Stimulated activated CD8-positive, alpha-beta memory T cell treated with anti-CD3 and anti-CD28 coated beads, Interleukin-4, amount 100 ng/mL, for 48 hours (primary cell): ENCODE measurements around the gene GRM4.

Experiments
- DNase-seq: peaks from one replicate; pipeline ENCODE4 v3.0.0-alpha.2; 2020

GRM4 gene

GRCh38 chr6:34146021-34146782 is at the start of gene GRM4:
GRM4 (minus strand) TSS chr6:34146087; CDS start chr6:34133496, 12,591 bp downstream.
- DNase-seq, result no peak

GRCh38 chr6:34194772-34195171 is 48.9 kb upstream of the GRM4 start:
- DNase-seq, result no peak

- no peak for DNase-seq
These were observed 44.7 kb upstream of the GRM4 start for GRCh38 chr6:34190504-34191122.

GRCh38 chr6:34189806-34190503 is 44.1 kb upstream of the GRM4 start:
- DNase-seq, result peak; percentile 57

- DNase-seq, result peak; percentile 15
These were observed 38.8 kb upstream of the GRM4 start for GRCh38 chr6:34184726-34185125.

- peak; percentile 78 for DNase-seq
These were observed 37.1 kb upstream of the GRM4 start for GRCh38 chr6:34182751-34183531.

GRCh38 chr6:34181908-34182307 is 36.0 kb upstream of the GRM4 start:
- DNase-seq, result peak; percentile 32

GRCh38 chr6:34179106-34179720 is 33.3 kb upstream of the GRM4 start:
- peak; percentile 22 for DNase-seq

GRCh38 chr6:34178357-34179105 is 32.6 kb upstream of the GRM4 start:
- DNase-seq, result peak; percentile 11

- peak; percentile 21 for DNase-seq
These were observed 31.3 kb upstream of the GRM4 start for GRCh38 chr6:34177181-34177591.

GRCh38 chr6:34176261-34177031 is 30.6 kb upstream of the GRM4 start:
- DNase-seq, result peak; percentile 19

- DNase-seq, result peak; percentile 20
These were observed 29.0 kb upstream of the GRM4 start for GRCh38 chr6:34174846-34175399.

GRCh38 chr6:34172961-34173775 is 27.3 kb upstream of the GRM4 start:
- no peak for DNase-seq

GRCh38 chr6:34170346-34170745 is 24.5 kb upstream of the GRM4 start:
- DNase-seq, result no peak

- DNase-seq, result no peak
These were observed 24.0 kb upstream of the GRM4 start for GRCh38 chr6:34169897-34170296.

GRCh38 chr6:34161857-34162515 is 16.1 kb upstream of the GRM4 start:
- no peak for DNase-seq

GRCh38 chr6:34159844-34160243 is 14.0 kb upstream of the GRM4 start:
- DNase-seq, result no peak

GRCh38 chr6:34158876-34159275 is 13.0 kb upstream of the GRM4 start:
- DNase-seq, result no peak

GRCh38 chr6:34157851-34158250 is 12.0 kb upstream of the GRM4 start:
- no peak for DNase-seq
